NCI-H1417 treated with DMSO at 0.1 percent for 48 hours (cell line): ENCODE data around the gene FBN3.
"Not testable (repeated sequence)": the region's sequence is repeated elsewhere in the genome, so short reads cannot be mapped to it uniquely, and the experiment has no call there.

Source experiments
- DNase-seq: peaks from one replicate; lab custom pipeline; 2025; lab: John Stamatoyannopoulos, UW

Gene FBN3

DNA sequence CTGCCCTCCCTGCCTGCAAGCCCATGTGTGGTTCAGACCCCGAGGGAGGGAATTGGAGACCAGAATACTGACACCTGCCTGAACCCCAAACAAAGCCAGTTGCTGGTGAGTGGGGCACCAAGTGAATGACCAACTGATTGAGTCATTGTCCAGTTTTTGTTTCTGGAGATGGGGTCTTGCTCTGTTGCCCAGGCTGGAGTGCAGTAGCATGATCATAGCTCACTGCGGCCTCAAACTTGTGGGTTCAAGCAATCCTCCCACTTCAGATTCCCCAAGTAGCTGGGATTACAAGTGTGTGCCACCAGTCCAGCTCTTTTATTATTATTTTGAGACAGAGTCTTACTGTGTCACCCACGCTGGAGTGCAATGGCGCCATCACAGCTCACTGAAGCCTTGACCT, 92.9 kb downstream of the FBN3 start:
- DNase-seq = no peak

DNA sequence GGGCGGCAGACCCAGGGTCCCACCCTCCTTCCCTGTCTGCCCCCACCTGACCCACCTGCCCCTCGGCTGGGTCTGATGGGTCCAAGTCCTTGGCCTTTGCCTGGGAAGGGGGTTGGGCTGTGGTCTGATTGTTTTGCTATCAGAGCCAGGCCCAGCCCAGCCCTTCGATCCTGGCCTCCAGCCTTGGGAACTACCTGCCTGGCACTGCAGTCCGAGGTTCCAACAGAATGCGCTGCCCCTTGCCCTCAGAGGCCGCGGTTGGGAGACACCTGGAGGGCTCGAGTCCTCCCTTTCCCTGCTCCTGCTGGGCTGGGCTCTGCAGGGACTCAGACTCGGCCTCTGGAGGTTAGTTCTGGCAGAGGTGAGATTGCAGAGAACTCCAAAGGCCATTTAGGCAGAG, 95.2 kb downstream of the FBN3 start:
- DNase-seq = no peak

DNA sequence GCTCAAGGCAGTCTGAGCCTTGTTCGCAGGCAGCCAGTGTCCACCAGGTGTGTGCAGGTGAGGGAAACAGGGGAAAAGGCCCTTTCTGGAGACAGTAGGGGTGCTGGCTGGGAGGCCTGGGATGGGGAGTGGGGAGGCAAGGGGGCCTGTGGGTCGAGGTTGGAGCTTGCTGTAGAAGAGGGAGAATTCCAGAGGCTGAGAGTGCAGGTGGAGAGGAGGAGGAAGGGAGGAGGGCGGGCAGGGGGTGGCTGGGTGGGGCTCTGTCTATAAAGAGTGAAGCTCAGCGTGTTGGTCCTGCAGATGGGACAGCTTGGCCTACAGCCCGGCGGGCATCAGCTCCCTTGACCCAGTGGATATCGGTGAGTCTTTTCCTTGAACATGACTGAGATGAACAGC, 96.9 kb downstream of the FBN3 start, which contains the start of gene CCL25:
Gene CCL25 (plus strand): TSS at position 297 of the 396 bp plus-strand sequence. CDS start 290 bp downstream, outside the sequence.
- no peak for DNase-seq

DNA sequence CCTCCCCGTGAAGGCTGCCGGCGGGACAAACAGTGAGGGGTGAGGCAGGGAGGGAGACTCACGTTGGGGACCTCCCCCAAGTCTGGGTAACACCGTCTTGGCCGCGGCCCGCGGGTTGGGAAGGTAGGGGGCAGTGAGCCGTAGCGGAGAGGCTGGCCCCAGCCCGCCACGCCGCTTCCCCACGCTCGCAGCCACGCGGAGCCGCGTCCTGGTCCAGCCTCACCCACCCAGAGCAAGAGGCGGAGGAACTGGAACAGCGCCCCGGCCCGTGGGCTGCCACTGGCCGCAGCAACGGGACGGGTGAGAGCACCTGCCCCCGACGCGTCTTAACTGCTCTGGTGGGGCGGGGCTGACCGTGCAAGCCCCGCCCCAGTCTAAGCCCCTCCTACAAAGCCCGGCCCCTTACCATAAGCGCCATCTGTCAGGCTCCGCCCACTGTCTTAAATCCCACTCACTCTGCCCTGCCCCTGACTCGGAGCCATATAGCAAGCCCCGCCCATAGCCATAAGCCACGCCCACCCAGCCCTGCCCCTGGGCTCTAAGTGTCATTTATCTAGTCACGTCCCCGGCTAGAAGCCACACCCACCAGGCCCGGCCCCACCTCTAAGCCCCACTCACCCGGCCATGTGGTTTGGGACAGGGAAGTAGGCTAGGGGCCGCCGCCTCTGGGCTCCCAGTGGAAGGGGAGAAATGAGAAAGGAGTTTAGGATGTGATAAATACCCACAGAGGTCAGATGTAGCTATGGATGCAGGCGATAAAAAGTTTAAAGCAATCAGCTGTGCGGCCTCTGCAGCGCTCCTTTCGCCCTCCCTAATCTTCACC, 98.9 kb downstream of the FBN3 start:
- peak; percentile 75 for DNase-seq

DNA sequence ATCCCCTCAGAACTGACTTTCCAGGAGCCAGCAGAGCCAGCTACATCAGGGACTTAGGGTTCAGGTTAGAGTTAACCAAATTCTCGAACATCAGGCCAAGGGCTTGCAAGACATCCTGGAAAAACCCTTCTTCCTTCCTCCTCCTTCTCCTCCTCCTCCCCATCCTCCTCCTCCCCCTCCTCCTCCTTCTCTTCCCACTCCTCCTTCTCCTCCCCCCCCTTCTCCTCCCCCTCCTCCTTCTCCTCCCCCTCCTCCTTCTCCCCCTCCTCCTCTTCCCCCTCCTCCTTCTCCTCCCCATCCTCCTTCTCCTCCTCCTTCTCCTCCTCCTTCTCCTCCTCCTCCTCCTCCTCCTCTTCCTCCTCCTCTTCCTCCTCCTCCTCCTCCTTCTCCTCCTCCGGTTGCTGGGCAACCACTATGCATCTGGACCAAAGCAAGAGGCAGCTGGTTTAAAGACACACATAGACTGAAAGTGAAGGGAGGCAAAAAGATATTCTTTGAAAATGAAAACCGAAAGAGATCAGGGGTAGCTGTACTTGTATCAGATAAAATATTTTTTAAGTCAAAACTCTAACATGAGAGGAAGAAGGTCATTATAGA, 102.7 kb downstream of the FBN3 start:
- no peak for DNase-seq

DNA sequence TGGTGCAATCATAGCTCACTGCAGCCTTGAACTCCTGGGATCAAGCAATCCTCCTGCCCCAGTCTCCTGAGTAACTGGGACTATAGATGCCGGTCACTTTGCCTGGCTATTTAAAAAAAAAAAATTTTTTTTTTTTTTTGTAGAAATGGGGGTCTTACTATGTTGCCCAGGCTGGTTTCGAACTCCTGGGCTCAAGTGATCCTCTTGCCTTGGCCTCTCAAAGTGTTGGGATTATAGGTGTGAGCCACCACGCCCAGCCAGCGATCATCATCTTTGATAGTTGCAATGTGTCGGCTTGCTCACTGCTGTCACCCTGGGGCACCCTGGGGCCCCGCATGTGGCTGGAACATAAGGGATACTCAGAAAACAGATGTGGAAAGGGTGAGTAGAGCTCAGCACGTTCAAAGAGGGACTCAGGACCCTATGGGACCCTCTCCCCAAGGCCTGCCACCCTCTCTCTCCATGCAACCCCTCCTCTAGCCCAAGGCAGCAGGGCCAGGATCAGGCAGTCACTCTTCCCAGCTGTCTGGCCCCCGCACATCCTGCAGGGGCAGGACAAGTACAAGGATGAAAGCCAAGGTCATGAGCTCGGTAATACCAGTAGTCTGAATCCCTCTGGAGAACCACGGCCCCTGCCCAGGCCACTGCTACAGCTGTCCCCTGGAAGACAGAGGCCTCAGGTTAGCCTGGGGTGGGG, 103.4 kb downstream of the FBN3 start:
- DNase-seq = no peak

DNA sequence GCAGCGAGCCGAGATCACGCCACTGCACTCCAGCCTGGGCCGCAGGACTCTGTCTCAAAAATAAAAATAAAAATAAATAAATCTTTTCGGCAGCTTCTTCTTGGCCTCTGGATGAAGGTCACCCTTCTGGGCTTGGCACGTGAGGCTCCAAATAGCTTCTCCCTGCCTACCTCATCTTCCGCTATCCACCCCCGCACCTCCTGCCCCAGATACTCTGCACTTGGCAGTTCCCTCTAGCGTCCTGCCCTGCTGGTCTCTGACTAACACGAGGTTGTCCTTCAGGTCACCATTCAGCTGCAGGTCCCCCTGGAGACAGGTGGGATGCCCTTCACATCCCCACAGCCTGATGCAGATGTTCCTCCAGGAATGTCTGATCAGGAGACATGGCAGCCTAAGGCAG, 105.4 kb downstream of the FBN3 start:
- DNase-seq = no peak

DNA sequence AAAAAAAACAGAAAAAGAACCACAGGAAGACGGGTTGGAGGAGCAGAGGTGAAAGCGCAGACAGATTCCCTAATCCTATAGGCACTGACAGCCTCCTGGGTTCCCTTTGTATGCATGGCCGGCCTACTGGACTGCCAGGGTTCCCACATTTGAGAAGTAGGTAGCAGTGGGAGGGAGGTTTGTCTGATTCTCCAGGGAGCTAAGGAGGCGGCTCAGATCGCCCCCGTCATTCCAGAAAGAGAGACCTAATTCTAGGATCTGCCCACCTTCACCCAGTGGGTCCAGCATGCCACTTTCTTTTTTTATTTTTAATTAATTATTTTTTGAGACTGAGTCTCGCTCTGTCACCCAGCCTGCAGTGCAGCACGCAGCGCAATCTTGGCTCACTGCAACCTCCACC, 106.5 kb downstream of the FBN3 start:
- DNase-seq = no peak

DNA sequence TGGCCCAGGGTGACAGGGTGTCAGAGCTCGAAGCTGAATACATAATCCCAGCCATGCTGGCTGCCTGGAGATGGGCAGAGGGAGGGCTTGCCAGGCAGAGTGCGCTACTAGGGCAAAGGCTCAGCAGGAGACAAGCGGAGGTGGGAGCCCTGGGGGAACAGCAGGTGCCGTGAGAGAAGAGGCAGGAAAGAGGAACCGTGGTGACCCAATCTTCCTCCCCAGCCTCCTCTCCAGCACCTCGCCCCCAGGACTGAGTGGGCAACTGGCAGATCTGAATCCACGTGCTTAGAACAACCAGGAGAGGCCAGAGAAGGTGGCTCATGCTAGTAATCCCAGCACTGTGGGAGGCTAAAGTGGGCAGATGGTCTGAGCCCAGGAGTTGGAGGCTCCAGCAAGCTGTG, 107.9 kb downstream of the FBN3 start:
- DNase-seq = no peak

DNA sequence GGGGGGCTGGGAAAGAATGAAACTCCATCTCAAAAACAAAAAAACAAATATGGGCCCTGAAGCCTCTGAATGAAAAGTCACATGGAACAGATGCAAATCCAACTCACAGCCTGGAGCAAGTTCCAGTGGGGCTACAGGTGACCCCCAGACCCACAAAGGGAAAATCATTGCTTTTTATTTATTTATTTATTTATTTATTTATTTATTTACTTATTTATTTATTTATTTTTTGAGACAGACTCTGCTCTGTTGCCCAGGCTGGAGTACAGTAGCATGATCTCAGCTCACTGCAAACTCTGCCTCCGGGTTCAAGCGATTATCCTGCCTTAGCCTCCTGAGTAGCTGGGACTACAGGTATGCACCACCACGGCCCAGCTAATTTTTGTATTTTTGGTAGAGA, 110.2 kb downstream of the FBN3 start:
- no peak for DNase-seq

DNA sequence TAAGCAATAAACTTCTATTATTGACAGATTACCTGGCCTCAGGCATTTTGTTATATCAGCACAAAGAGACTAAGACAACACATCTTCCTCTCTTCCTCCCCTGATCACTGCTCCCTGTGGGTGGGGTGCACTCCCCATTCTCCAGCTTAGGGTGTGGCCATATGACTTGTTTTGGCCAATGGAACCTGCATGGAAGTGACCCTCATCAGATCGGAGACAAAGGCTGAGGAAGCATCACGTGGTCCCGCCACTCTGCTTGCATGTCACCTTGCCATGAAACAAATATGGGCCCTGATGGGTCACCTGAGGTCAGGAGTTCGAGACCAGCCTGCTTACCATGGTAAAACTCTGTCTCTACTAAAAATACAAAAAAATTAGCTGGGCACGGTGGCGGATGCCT, 110.6 kb downstream of the FBN3 start:
- no peak for DNase-seq

DNA sequence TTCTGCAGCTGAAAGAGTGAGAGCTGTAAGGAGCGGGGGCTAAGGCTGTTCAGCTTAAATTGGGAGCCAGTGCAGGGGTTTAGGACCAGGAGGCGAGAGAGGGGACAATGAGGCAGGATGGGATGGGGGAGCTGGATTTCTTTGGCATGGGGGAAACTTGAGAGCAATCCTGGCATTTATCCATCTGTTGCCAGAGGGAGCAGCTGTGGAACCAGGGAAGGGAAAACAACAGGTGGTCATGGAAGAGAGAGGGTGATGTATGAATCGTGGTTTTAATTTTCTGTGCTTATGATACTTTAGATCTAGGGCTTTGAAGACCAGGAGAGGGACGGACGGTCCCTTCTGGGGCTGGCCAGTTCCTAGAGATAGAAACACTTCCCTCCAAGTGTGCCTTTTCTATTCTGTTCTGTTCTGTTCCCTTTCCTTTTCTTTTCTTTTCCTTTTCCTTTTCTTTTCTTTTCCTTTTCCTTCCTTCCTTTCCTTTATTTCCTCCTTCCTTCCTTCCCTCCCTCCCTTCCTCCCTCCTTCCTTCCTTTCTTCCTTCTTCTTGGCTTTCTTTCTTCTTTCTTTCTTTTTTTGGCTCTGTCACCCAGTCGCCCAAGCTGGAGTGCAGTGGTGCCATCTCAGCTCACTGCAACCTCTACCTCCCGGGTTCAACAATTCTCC, 112.8 kb downstream of the FBN3 start:
- DNase-seq = no peak

DNA sequence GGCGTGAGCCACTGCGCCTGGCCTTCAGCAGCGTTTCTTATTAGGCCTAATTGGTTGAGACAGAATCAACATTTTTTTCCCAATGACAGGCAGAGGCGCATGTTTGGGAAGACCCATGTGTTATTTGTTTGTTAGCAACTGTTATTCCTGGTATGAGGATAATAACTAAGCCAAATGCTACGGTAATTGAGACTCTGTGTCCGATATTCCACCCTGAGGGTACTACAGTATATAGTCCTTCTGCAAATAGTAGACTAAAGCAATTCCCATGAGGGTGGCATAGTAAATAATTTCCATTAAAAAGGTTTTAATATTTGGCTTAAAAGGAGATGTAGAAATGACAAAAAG, 115.2 kb downstream of the FBN3 start:
- no peak for DNase-seq

DNA sequence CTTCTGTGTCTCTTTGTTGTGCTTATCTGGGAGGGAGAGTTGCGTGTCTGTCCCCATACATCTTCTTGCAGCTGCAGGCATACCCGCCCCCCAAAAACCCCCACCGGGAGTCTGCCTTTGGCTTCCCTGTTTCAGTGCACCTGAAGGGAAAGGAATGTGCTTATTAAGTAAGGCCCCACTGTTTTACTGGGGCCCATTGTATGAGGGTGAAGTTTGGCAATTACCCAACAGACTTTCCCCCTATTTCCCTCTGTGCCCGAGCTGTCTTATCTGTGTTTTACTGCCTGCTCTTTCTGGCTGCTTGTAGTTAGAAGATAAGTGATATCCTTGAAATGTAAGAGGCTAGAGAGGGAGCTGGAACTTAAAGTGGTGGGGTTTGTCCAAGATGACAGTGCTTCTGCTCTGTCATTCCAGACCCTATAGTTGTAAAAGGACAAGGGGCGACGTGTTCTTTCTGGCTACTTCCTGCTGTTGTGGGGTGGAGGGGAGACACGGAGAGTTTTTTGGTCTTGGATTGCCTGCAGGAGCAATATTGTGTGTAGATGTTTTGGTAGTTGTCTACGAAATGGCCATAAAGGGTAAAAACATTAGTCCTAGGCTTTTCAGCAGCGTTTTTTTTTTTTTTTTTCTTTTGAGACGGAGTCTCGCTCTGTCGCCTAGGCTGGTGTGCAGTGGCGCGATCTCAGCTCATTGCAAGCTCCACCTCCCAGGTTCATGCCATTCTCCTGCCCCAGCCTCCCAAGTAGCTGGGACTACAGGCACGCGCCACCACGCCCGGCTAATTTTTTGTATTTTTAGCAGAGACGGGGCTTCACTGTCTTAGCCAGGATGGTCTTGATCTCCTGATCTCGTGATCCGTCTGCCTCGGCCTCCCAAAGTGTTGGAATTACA, 115.9 kb downstream of the FBN3 start:
- not testable (repeated sequence) for DNase-seq

DNA sequence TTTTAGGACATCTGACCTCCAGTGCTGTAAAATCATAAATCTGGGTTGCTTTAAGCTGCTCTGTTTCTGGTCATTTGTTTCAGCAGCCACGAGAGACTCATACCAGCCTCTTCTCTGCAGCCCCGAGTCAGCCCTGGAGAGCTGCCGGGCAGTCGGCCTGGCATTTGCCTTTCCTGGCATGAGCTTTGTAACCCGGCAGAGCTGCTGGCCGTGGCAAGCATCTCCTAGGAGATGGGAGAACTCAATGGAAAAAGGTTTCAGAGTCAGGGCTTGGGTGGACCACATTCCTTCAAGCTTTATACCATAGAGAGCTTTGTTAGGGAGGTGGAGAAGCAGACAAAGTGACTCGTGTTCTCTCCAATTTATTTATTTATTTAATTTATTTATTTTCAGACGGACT, 118.4 kb downstream of the FBN3 start:
- no peak for DNase-seq

DNA sequence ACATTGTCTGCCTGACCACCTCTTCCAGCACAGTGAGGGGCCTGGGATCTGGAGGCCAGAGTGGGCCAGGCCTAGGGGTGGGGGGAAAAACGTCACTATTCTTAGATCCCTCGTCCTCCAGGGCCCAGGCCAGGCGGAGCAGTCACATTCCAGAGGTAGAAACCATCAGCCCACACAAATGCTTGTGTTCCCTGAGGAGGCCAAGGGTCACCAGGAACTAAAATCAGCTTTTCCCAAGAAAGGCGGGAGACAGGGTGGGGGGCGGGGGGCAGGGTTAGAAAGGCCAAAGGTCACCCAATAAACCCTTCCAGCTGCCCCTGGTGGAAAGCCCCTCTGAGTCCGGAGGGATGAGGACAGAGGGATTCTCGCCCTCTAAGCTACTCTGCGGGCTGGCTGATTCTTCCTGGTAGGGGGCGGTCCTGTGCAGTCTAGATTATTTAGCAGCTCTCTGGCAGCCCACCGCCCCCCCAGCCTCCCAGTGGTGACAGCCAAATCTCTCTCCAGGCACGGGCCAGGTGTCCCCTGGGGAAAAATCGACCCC, 120.4 kb downstream of the FBN3 start:
- DNase-seq = no peak

DNA sequence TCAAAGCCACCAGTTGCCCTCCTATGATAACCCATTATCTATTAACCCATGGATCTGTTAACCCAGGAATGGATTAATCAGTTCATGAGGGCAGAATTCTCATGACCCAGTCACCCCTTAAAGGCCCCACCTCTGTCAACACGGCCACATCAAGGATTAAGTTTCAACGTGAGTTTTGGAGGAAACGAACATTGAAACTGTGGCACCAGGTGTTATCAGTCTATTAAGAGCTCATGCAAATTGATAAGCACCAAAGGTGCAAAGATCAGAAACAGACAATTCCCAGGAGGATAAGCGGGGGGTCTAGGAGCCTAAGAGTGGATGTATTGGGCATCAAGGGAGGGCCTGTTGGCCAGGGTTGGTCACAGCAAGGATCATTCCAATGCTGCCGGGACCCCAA, 124.1 kb downstream of the FBN3 start:
- DNase-seq = no peak

DNA sequence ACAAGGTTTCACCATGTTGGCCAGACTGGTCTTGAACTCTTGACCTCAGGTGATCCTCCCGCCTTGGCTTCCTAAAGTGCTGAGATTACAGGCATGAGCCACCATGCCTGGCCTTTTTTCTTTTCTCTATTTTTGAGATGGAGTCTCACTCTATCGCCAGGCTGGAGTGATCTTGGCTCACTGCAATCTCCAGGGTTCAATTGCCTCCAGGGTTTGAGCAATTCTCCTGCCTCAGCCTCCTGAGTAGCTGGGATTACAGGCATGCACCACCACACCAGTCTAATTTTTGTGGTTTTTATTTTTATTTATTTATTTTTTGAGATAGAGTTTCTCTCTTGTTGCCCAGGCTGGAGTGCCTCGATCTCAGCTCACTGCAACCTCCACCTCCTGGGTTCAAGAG, 125.1 kb downstream of the FBN3 start:
- DNase-seq = not testable (repeated sequence)

DNA sequence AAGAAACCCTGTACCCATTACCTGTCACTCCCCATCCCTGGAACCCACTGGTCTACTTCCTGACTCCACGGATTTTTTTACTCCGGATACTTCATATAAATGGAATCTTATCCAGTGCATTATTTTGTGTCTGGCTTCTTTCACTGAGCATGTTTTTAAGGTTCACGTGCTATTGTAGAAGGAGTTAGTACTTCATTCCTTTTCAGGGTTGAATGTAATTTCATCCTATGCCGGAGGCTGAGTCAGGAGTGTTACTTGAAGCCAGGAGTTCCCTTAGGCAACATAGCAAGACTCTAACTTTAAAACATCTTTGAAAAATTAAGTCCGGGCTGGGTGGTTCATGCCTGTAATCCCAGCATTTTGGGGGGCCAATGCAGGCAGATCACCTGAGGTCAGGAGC, 126.0 kb downstream of the FBN3 start:
- DNase-seq = no peak

DNA sequence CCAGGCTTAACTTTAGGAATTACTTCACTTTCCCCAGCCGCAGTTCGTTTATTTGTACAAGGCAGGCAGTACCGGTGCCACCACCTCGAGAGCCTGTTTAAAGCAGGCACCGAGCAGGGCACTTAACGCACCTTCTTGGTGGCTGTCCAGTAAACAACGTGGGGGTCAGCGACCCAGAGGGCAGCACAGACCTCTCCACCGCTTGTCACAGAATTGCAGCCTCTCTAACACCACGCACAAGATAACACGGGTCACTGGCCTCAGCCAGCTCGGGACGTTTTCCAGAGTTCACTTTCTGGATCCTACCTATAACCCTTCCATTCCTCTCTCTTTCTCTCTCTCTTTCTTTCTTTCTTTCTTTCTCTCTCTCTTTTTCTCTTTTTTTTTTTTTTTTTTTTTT, 127.1 kb downstream of the FBN3 start:
- DNase-seq = no peak

DNA sequence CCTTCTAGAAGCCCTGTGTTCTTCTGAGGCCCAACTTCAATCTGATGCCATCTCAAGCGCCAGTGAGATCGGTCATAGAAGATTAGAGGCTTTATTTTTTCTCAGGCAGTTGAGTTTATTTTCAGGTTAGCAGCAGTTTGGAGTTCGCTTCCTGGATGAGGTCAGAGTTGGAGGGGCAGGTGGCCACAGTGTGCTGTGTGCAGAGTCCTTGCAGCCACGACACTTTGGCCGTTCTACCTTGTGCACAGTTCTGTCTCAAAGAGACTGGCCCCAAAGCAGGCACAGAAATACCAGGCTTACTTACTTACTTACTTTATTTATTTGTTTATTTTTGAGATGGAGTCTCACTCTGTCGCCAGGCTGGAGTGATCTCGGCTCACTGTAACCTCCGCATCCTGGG, 128.0 kb downstream of the FBN3 start:
- DNase-seq = no peak
